ENCODE measurements around the gene PKNOX2. TPM values are rescaled to one million over a fixed set of nuclear protein-coding genes. Genes with fewer than 3 reads are reported as not detected.

Gene PKNOX2
- total RNA-seq, 2 donors from 2014 or later = 5.5 to 6.9 TPM

- Histone ChIP-seq H3K4me1 (peaks cover 0 to 26% of the 10 kb centered on the region in 2 donors), H3K36me3 (no peaks in the 10 kb centered on the region), H3K27me3 (no peaks in the 10 kb centered on the region), H3K9me3 (no peaks in the 10 kb centered on the region), H3K4me3 (no peak overlapping the region), H3K27ac (peak overlapping the region; percentile 68 to 82)
- TF ChIP-seq CTCF (IDR thresholded peaks at IDR 0.05) = no peak
- DNase-seq (ENCODE audit: low spot score) = no peak
Observed at GRCh38 chr11:125442946-125443345, 278.4 kb downstream of the PKNOX2 start.

GRCh38 chr11:125443767-125444311 is 279.3 kb downstream of the PKNOX2 start:
- no peak overlapping the region for H3K4me3 ChIP-seq
- no peak for DNase-seq (ENCODE audit: low spot score)
- H3K27ac ChIP-seq = peak overlapping the region; percentile 68 to 82
- TF ChIP-seq CTCF (IDR thresholded peaks at IDR 0.05) = no peak
- no peaks in the 10 kb centered on the region for H3K36me3 ChIP-seq
- no peaks in the 10 kb centered on the region for H3K9me3 ChIP-seq
- peaks cover 0 to 29% of the 10 kb centered on the region in 2 donors for H3K4me1 ChIP-seq
- H3K27me3 ChIP-seq = no peaks in the 10 kb centered on the region

DNA sequence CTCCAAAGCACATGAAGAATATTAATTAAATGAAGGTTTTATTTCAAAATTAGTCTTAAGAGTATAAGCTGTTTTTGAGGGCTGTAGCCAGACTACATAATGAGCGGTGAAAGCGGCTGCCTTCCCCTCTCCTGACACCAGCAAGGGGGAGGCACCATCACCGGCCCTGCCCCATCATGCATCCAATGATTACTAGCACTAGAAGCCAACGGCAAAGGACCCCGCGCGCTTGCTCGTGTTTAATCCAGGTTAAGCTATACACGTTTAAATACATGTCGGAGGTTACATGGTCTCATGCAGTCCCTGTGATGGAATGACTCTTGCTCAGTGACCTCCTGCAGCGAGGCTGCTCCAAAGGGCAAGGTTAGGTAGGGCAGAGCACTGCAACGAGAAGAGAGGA is 281.2 kb downstream of the PKNOX2 start:
- Histone ChIP-seq H3K36me3 (no peaks in the 10 kb centered on the region), H3K9me3 (no peaks in the 10 kb centered on the region), H3K27ac (no peak overlapping the region), H3K27me3 (no peaks in the 10 kb centered on the region), H3K4me3 (no peak overlapping the region), H3K4me1 (peaks cover 0 to 32% of the 10 kb centered on the region in 2 donors)
- TF ChIP-seq CTCF (IDR thresholded peaks at IDR 0.05) = no peak
- DNase-seq (ENCODE audit: low spot score) = no peak

- Histone ChIP-seq H3K4me1 (peaks cover 0 to 37% of the 10 kb centered on the region in 2 donors), H3K36me3 (no peaks in the 10 kb centered on the region), H3K27ac (no peak overlapping the region), H3K4me3 (no peak overlapping the region), H3K9me3 (no peaks in the 10 kb centered on the region), H3K27me3 (no peaks in the 10 kb centered on the region)
- no peak for TF ChIP-seq CTCF (IDR thresholded peaks at IDR 0.05)
- DNase-seq (ENCODE audit: low spot score) = no peak
Observed at GRCh38 chr11:125446279-125446678, 281.7 kb downstream of the PKNOX2 start.

DNA sequence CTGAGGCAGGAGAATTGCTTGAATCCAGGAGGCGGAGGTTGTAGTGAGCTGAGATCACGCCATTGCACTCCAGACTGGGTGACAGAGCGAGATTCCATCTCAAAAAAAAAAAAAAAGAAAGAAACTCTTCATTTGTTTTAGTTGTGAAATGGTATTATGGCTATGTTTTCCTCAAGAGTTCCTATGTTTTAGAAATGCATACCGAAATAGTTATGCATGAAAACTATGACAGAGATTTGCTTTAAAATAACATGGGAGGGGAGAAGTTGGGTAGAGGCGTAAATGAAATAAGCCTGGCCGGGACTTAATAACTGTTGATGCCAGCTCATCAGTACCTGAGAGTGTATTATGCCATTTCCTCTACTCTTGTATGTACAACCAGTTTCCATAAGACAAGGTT is 283.2 kb downstream of the PKNOX2 start:
- H3K4me1 ChIP-seq = peaks cover 0 to 51% of the 10 kb centered on the region in 2 donors
- no peak overlapping the region for H3K4me3 ChIP-seq
- peak; percentile 4 for DNase-seq (ENCODE audit: low spot score)
- H3K36me3 ChIP-seq = no peaks in the 10 kb centered on the region
- H3K27me3 ChIP-seq = no peaks in the 10 kb centered on the region
- TF ChIP-seq CTCF (IDR thresholded peaks at IDR 0.05) = no peak
- H3K9me3 ChIP-seq = no peaks in the 10 kb centered on the region
- H3K27ac ChIP-seq = peak overlapping the region in 1 of 2 donors; percentile 69

DNA sequence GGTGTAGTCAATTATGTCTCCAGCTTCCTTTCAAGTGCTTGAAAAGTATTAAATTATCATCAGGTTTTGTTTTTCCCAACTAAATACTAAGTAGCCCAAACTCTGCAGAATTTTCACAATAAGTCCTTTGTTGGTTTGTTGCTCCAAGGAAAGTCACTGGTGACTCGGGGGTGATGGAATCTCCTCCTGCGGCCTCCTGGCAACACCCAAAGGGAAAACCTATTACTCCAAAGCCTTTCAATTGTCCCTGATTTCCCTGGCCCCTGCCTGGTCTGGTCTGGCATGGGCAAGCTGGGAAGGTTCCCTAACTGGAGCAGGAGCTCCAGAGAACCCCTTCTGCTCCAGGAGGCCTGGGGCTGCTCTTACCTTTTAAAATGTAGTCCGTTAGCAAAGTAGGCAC is 283.6 kb downstream of the PKNOX2 start:
- no peak overlapping the region for H3K4me3 ChIP-seq
- no peaks in the 10 kb centered on the region for H3K27me3 ChIP-seq
- H3K36me3 ChIP-seq = no peaks in the 10 kb centered on the region
- H3K27ac ChIP-seq = peak overlapping the region; percentile 35 to 69
- H3K4me1 ChIP-seq = peaks cover 0 to 47% of the 10 kb centered on the region in 2 donors
- peak; percentile 62 for DNase-seq (ENCODE audit: low spot score)
- H3K9me3 ChIP-seq = no peaks in the 10 kb centered on the region
- no peak for TF ChIP-seq CTCF (IDR thresholded peaks at IDR 0.05)

Data from right atrium auricular region (tissue), 2 donors.